Prostate gland (tissue), 2 donors: ENCODE measurements around the gene KCNK5. TPM values are rescaled to one million over a fixed set of nuclear protein-coding genes. Genes with fewer than 3 reads are reported as not detected.

Experiments
- DNase-seq: peaks from one replicate; pipeline ENCODE4 v3.0.0-alpha.2; 2019; ENCODE audit warnings: low spot score
- H3K27ac ChIP-seq, 2 donors: fragments of 200-600 bp; sonication (generic); 2 replicates each; pipeline ENCODE4 v1.5.1; 2017 to 2019
- H3K27me3 ChIP-seq: fragments of 200-600 bp; sonication (generic); replicated peaks from 2 replicates; pipeline ENCODE4 v1.5.1; 2019; ENCODE audit not compliant: insufficient read depth
- H3K36me3 ChIP-seq, 2 donors: fragments of 200-600 bp; sonication (generic); 1 replicate in 1 of 2; 2 replicates in 1 of 2; pipeline versions ENCODE4 v1.5.1 to v1.8.1; 2017 to 2019
- H3K4me1 ChIP-seq: fragments of 200-600 bp; sonication (generic); replicated peaks from 2 replicates; pipeline ENCODE4 v1.5.1; 2019
- H3K4me3 ChIP-seq, 2 donors: fragments of 200-600 bp; sonication (generic); 2 replicates each; pipeline ENCODE4 v1.5.1; 2017 to 2019
- H3K9me3 ChIP-seq: fragments of 200-600 bp; sonication (generic); 2 replicates; pipeline ENCODE4 v1.5.1; 2017
- POLR2A ChIP-seq: fragments of 450-650 bp; IDR thresholded peaks from one replicate; pipeline ENCODE4 v1.6.1; 2016; ENCODE audit warnings: antibody characterized with exemption, mild to moderate bottlenecking
- POLR2AphosphoS5 ChIP-seq: sonication (generic); formaldehyde crosslinking; IDR thresholded peaks from one replicate; pipeline ENCODE4 v1.6.1; 2017; ENCODE audit warnings: antibody characterized with exemption
- WGBS: methylation state at CpG from one replicate; pipeline ENCODE4 v1.1.5; 2018; 5-methylcytosine and 5-hydroxymethylcytosine counted together
- intact Hi-C: fragments of 100-400 bp; cut with DNase I; formaldehyde crosslinking; loops from one replicate; pipeline ENCODE4 v1.14.2; 2022
- total RNA-seq, 2 donors: library from RNA; depleted of rRNA; stranded (reverse); fragments of >200 nt; gene quantifications; one replicate each; pipeline ENCODE4 v1.1.0, GENCODE V29; 2016
- TF ChIP-seq, protein P1 (sequence below), 4 experiments: fragments of 200-600 bp in 2 of 4; fragments of 450-650 bp in 2 of 4; sonication (generic) in 2 of 4; IDR thresholded peaks; 1 replicate in 3 of 4; 2 replicates in 1 of 4; pipeline ENCODE4 v1.5.1; 2016 to 2019; ENCODE audit warnings: antibody characterized with exemption in 4 of 4, mild to moderate bottlenecking in 2 of 4, moderate library complexity in 2 of 4

Gene KCNK5
- total RNA-seq, 2 donors from 2014 or later = 1.8 to 2.7 TPM

DNA sequence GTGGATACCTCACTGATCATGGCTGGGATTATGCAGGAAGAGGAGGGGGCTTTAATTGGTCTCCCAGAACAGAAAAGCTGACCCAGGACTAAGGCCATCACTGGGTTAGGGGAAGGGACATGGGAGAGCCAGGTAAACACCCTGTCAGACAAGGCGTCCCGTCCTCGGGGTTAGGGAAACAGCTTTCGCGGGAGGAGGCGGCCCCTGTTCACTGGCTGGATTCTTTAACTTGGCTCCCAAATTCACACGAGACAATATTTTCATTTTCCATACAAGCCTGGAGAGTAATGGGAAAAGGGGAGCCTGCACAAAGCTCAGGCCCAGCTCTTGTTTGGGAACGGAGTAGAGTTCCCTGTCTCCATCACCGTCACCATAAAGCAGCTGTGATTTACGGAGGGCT is 29.3 kb downstream of the KCNK5 start:
- TF ChIP-seq, protein P1, sequence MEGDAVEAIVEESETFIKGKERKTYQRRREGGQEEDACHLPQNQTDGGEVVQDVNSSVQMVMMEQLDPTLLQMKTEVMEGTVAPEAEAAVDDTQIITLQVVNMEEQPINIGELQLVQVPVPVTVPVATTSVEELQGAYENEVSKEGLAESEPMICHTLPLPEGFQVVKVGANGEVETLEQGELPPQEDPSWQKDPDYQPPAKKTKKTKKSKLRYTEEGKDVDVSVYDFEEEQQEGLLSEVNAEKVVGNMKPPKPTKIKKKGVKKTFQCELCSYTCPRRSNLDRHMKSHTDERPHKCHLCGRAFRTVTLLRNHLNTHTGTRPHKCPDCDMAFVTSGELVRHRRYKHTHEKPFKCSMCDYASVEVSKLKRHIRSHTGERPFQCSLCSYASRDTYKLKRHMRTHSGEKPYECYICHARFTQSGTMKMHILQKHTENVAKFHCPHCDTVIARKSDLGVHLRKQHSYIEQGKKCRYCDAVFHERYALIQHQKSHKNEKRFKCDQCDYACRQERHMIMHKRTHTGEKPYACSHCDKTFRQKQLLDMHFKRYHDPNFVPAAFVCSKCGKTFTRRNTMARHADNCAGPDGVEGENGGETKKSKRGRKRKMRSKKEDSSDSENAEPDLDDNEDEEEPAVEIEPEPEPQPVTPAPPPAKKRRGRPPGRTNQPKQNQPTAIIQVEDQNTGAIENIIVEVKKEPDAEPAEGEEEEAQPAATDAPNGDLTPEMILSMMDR (IDR thresholded peaks at IDR 0.05) = no peak
- no peak for TF ChIP-seq POLR2A
- no peak for TF ChIP-seq POLR2AphosphoS5
- Histone ChIP-seq H3K36me3 (no peaks in the 10 kb centered on the region), H3K27ac (no peak overlapping the region), H3K27me3 (no peaks in the 10 kb centered on the region), H3K4me1 (no peaks in the 10 kb centered on the region), H3K9me3 (no peaks in the 10 kb centered on the region), H3K4me3 (no peak overlapping the region)
- 45% methylated on average over 10 of the region's 10 CpGs for WGBS
- DNase-seq = no peak
- intact Hi-C loops = no loop called here

DNA sequence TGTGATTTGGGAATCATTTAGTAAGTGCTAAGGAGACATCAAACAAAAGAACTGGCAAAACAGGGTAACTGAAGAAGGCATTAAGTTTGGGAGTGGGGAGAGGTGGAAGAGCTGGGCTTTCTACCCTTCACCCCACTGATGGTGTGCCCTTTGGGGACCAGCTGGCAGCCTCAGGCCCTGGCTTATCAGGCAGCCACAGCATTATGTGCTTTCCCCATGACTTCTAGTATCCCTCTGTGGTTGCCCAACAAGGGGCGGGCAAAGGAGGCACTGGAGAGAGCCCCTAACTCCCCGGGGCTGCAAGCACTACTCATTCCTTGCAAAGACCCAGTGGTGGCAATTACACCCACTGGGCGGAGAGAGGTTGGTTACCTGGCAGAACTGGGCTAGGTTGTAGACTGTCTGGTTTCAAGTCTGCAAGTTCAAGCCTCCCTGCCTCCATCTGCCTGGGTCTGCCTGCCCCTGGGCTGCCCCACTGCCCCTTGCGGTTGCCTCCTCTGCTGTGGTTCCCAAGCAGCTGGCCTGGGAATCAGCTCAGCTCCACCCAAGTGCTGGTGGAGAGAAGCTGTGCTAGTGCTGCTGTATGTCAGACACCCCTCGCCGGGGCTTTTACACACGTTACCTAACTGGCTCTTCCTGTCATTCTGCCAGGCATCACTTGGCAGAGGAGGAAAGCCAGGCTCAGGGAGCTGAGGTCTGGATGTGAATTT is 29.9 kb downstream of the KCNK5 start:
- no peak overlapping the region for H3K4me3 ChIP-seq
- H3K36me3 ChIP-seq = no peaks in the 10 kb centered on the region
- intact Hi-C loops = no loop called here
- no peaks in the 10 kb centered on the region for H3K9me3 ChIP-seq
- TF ChIP-seq, protein P1 (IDR thresholded peaks at IDR 0.05) = no peak
- TF ChIP-seq POLR2AphosphoS5 (no peak), POLR2A (no peak)
- 64% methylated on average over 7 of the region's 7 CpGs for WGBS
- H3K27me3 ChIP-seq = no peaks in the 10 kb centered on the region
- no peak overlapping the region for H3K27ac ChIP-seq
- no peak for DNase-seq
- no peaks in the 10 kb centered on the region for H3K4me1 ChIP-seq

DNA sequence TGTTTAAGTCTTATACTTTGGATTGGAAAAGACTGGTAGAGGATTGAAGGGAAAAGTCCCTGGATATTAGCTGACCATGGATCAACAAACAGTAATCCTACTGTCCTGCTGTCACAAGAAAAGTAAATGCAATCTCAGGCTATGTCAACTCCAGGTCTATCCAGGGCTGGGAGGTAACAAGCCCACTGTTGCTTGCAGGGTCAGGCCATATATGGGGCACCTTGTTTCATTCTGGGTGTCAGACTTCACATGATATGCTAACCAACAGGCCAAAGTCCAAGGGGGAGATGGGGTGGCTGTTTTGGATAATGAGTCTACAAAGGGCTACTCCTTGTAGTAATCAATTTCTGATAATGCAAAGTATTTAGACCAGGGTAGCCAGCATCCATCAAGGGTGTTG is 30.7 kb downstream of the KCNK5 start:
- TF ChIP-seq, protein P1 (IDR thresholded peaks at IDR 0.05) = no peak
- no peak for TF ChIP-seq POLR2AphosphoS5
- no peak for TF ChIP-seq POLR2A
- H3K36me3 ChIP-seq = no peaks in the 10 kb centered on the region
- no peaks in the 10 kb centered on the region for H3K4me1 ChIP-seq
- H3K27ac ChIP-seq = no peak overlapping the region
- no peaks in the 10 kb centered on the region for H3K9me3 ChIP-seq
- intact Hi-C loops = no loop called here
- no peak for DNase-seq
- H3K27me3 ChIP-seq = no peaks in the 10 kb centered on the region
- no peak overlapping the region for H3K4me3 ChIP-seq

DNA sequence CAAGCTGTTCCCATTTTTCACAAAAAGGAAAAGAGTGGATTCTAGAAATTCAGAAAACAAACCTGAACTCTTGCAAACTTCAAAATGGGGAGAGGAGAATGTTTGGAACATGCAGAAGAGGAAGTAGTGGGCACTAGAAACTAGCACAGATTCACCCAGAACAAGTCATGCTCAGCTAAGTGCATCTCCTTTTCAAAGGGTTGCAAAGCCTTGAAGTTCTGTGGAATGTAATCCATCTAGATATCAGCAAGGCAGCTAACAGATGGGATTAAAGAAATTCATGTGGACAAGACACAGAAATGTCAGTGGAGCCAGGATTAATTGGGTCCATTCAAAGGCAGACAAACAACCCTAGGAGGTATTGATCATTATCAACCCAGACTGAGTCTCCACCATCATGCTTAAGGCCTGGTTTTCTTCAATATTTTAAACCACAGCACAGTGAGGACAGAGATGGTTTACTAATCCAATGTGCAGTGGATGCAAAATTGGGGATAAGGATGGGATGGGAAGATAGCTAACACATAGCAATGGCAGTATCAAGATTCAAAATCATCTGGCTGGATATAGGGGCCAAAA is 31.3 kb downstream of the KCNK5 start:
- TF ChIP-seq, protein P1 (IDR thresholded peaks at IDR 0.05) = no peak
- TF ChIP-seq POLR2AphosphoS5 = no peak
- TF ChIP-seq POLR2A = no peak
- H3K27ac ChIP-seq = no peak overlapping the region
- no peaks in the 10 kb centered on the region for H3K27me3 ChIP-seq
- intact Hi-C loops = no loop called here
- no peaks in the 10 kb centered on the region for H3K36me3 ChIP-seq
- DNase-seq = no peak
- no peaks in the 10 kb centered on the region for H3K9me3 ChIP-seq
- H3K4me1 ChIP-seq = no peaks in the 10 kb centered on the region
- no peak overlapping the region for H3K4me3 ChIP-seq

DNA sequence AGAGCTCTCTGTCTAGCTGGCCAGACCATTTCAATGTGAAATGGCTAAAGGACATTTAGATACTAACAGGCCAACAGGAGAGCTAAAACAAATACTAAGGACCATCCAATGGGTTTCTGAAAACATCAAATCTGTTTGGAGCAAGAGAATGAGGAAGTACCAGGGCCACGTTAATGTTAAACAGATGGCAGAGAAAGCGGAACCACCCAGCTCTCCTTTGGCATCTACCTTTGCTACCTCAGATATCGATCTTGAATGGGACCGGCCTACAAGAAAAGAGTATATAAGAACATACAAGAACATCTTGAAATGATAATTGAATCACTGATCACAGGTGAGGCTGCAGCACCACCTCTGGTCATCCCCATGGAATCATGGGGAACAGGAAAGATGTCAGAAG is 31.8 kb downstream of the KCNK5 start:
- no peaks in the 10 kb centered on the region for H3K9me3 ChIP-seq
- no peak overlapping the region for H3K4me3 ChIP-seq
- no peaks in the 10 kb centered on the region for H3K27me3 ChIP-seq
- intact Hi-C loops = no loop called here
- no peak overlapping the region for H3K27ac ChIP-seq
- TF ChIP-seq, protein P1 (IDR thresholded peaks at IDR 0.05) = no peak
- TF ChIP-seq POLR2AphosphoS5 (no peak), POLR2A (no peak)
- no peaks in the 10 kb centered on the region for H3K4me1 ChIP-seq
- no peaks in the 10 kb centered on the region for H3K36me3 ChIP-seq
- DNase-seq = no peak
- 55% methylated on average over 4 of the region's 4 CpGs for WGBS
